ENCODE data around the gene SYT6.

SYT6 gene

DNA sequence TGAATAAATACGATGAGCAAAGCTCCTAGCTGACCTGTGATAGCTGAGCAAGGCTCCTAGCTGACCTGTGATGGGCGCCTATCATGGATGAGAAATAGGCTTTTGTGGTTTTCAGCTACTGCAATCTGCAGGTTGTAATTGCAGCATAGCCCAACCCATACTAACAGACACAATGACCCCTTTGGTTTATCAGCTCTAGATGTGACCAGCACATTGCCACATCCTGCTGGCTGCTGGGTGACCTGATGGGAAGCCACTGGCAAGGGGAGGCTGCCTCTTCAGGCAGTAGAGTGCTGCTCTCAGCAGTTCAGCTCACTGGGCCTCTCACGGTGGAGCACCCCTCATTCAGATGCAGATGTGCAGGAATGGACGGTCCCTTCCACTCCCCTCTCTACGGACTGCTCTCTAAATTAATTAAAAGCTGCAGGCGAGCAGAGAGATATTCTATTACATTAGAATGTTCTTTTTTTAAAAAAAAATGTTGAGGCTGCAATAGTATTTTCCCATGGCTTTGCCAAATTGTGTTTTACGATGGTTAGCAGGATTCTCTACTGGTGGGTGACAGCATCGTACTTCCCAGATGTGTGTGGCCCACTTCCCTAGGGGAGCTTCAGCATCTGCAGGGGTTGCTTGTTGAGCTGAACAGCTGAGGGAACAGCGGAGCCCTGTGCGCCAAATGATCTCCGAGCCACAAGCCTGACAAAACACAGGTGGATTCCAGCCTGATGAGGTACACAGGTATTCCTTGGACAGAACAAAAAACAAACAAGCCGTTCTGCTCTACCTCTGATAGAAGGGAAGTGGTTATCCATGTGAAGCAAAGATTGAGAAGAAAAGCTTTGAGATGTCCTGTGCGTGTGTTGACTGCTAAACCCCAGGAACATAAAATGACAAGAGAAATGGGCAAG is 65.0 kb downstream of the SYT6 start:
- TF ChIP-seq POLR2AphosphoS5 (IDR thresholded peaks at IDR 0.05; ENCODE audit: low read depth, low read length): no peak
- no peak for TF ChIP-seq POU2F2 (IDR thresholded peaks at IDR 0.05; ENCODE audit: low read depth, low read length)
- TF ChIP-seq POLR2A (IDR thresholded peaks at IDR 0.05; ENCODE audit: low read depth, low read length): no peak
- TF ChIP-seq SPI1 (IDR thresholded peaks at IDR 0.05; ENCODE audit: low read depth, low read length): no peak
- no peak for TF ChIP-seq TAF1 (IDR thresholded peaks at IDR 0.05; ENCODE audit: low read depth, low read length)
- TF ChIP-seq PAX5 (IDR thresholded peaks at IDR 0.05; ENCODE audit: insufficient read depth, low read length, severe bottlenecking): no peak
- no peak for FAIRE-seq
- no peak for DNase-seq (ENCODE audit: insufficient read length, low spot score)

DNA sequence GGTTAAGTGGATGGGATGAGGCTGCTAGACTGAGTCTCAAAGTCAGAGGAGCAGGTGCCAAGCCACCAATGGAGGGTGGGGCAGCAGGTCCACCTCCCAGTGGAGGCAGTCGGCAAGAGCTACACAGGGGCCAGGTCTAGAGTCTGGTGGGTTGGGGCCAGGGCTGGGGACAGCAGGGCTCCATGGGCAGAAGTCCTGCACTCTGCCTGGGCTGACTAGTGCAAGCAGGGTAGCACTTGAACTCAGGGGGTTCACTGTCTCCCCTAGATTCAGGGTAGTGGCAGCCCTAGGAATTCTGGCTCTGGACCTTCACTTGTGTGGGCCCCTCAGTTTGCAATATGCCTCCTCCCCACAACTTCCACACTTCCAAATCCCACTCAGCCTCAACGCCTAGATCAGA is 66.2 kb downstream of the SYT6 start:
- no peak for FAIRE-seq
- TF ChIP-seq PAX5 (IDR thresholded peaks at IDR 0.05; ENCODE audit: insufficient read depth, low read length, severe bottlenecking): no peak
- no peak for TF ChIP-seq POLR2AphosphoS5 (IDR thresholded peaks at IDR 0.05; ENCODE audit: low read depth, low read length)
- no peak for TF ChIP-seq TAF1 (IDR thresholded peaks at IDR 0.05; ENCODE audit: low read depth, low read length)
- no peak for TF ChIP-seq SPI1 (IDR thresholded peaks at IDR 0.05; ENCODE audit: low read depth, low read length)
- TF ChIP-seq POLR2A (IDR thresholded peaks at IDR 0.05; ENCODE audit: low read depth, low read length): no peak
- no peak for TF ChIP-seq POU2F2 (IDR thresholded peaks at IDR 0.05; ENCODE audit: low read depth, low read length)

DNA sequence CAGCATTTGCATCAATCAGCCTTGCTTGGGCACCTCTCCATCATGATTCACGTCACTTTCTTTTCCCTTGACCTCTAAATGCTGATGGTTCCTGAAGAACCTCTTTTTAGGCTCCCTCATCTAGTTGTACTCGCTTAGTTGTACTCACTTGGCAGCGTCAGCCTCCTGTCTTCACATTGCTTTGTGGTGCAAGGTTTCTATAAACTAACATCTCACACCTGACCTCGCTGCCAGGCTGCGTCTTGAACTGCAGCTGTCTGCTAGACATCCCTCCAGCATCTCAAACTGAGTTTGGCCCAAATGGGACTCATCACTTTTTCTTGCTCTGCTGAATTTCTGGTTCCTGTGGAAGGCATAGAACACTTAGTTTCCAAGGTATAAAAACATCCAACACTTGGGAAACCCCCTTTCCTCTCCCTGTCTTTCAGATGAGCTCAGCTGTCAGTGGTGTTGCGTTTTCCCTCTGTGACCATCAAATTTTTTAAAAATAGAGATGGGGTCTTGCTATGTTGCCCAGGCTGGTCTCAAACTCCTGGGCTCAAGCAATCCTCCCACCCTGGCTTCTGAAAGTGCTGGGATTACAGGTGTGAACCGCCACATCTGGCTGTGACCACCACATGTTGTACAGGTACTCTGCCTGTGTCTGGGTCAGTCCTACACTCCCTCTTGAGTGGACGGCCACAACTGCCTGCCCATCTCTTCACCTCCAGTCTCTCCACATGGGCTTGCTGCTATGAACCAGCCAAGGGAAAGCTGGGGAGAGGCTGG is 66.9 kb downstream of the SYT6 start:
- FAIRE-seq: no peak
- no peak for DNase-seq (ENCODE audit: insufficient read length, low spot score)
- TF ChIP-seq POLR2AphosphoS5 (IDR thresholded peaks at IDR 0.05; ENCODE audit: low read depth, low read length) (no peak), TAF1 (IDR thresholded peaks at IDR 0.05; ENCODE audit: low read depth, low read length) (no peak), PAX5 (IDR thresholded peaks at IDR 0.05; ENCODE audit: insufficient read depth, low read length, severe bottlenecking) (no peak), POLR2A (IDR thresholded peaks at IDR 0.05; ENCODE audit: low read depth, low read length) (no peak), POU2F2 (IDR thresholded peaks at IDR 0.05; ENCODE audit: low read depth, low read length) (no peak), SPI1 (IDR thresholded peaks at IDR 0.05; ENCODE audit: low read depth, low read length) (no peak)

More for the DNA sequence above, 66.2 kb downstream of the SYT6 start:
- no peak for DNase-seq (ENCODE audit: insufficient read length, low spot score)

DNA sequence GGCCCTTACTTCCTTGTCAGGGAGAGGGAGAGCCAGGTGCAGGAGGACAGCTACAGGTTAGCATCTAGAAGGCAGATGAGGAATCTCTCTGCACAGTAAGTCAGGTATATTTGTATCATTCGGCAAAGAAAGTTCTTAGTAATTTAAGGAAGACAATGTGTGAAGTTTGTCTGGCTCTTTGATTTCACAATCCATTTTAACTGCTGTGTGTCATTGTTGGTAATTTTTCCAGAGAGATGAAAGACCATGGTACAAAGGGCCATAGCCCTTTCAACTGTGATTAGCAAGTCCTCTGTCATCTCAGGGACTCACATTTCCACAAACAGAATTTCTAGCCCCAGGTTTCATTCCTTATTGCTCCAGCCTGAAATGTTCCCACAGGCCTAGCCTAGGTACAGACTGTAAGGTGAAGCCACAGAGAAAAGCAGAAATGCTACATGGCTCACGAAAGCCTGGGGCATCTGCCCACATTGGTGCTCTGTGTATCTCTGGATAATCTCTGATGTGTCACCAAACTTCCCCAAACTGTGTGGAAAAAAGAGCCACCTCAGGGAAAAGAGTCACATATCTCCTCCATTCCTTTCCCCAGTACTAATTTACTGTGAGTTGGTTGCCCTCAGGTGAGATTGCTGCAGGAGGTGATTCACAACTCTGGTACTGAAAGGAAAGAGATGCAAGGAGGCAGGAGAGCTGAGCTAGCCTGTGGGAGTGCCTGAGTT is 70.6 kb downstream of the SYT6 start:
- DNase-seq (ENCODE audit: insufficient read length, low spot score) (no peak), FAIRE-seq (no peak)
- TF ChIP-seq POU2F2 (IDR thresholded peaks at IDR 0.05; ENCODE audit: low read depth, low read length) (no peak), TAF1 (IDR thresholded peaks at IDR 0.05; ENCODE audit: low read depth, low read length) (no peak), POLR2A (IDR thresholded peaks at IDR 0.05; ENCODE audit: low read depth, low read length) (no peak), PAX5 (IDR thresholded peaks at IDR 0.05; ENCODE audit: insufficient read depth, low read length, severe bottlenecking) (no peak), SPI1 (IDR thresholded peaks at IDR 0.05; ENCODE audit: low read depth, low read length) (no peak), POLR2AphosphoS5 (IDR thresholded peaks at IDR 0.05; ENCODE audit: low read depth, low read length) (no peak)

DNA sequence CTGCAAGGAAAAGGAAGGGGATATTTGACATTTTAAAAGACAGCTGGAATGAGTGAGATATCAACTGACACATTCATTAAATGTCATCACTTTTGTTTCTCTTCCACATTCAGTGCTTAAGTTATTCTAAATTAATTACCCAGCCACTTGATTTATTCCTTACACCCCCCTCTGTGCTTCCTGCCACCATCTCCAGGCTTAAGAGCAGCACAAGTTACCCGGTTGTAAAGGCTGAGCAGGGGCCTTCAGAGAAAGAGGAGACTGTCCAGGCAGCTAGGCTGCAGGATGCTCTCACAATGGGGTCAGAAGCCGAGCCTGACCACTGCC is 71.4 kb downstream of the SYT6 start:
- TF ChIP-seq POLR2A (IDR thresholded peaks at IDR 0.05; ENCODE audit: low read depth, low read length) (no peak), POLR2AphosphoS5 (IDR thresholded peaks at IDR 0.05; ENCODE audit: low read depth, low read length) (no peak), SPI1 (IDR thresholded peaks at IDR 0.05; ENCODE audit: low read depth, low read length) (no peak), PAX5 (IDR thresholded peaks at IDR 0.05; ENCODE audit: insufficient read depth, low read length, severe bottlenecking) (no peak)
- no peak for FAIRE-seq
- DNase-seq (ENCODE audit: insufficient read length, low spot score): no peak

DNA sequence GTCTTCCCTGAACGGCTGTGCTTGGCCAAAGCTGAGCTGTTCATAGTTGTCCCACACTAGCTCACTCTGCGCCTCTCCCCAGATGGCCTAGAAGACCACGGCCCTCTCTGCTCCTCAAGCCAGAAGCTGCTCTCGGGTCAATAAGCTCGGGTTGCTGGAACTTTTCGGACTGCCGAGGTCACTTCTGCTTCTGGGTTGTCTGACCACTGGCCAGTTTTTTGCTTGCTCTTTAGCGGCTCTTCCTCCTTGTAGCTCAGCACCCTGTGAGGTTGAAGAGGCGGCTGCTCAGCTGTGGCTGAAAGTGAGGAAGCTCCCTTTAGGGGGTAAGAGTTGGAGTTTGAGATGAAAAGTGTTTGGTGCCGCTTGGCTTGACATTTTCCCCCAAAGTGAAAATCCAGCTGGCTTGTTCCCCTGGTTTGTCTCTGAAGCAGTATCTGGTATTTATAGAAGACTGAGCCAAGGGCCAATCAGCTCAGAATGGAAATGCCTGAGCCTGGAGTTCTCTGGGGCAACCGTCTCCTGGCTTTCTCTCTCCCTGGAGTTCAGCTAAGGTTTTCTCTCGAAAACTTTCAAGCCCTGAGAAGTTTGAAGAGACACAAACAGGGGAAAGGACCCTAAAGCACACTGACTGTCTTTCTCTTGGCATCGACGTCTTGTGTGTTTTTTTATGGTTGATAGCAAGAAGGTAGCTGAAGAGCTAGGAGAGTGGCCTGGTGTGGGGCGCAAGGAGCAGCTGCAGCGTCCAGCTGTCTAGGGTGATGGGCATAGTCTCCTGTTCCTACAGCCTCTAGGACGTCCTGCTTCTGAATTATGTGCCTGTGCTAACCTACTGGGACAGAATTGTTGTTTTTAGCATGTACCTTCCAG is 72.0 kb downstream of the SYT6 start:
- FAIRE-seq (no peak), DNase-seq (ENCODE audit: insufficient read length, low spot score) (no peak)
- no peak for TF ChIP-seq POLR2A (IDR thresholded peaks at IDR 0.05; ENCODE audit: low read depth, low read length)
- TF ChIP-seq PAX5 (IDR thresholded peaks at IDR 0.05; ENCODE audit: insufficient read depth, low read length, severe bottlenecking): no peak
- TF ChIP-seq SPI1 (IDR thresholded peaks at IDR 0.05; ENCODE audit: low read depth, low read length): no peak
- TF ChIP-seq POU2F2 (IDR thresholded peaks at IDR 0.05; ENCODE audit: low read depth, low read length): no peak
- TF ChIP-seq POLR2AphosphoS5 (IDR thresholded peaks at IDR 0.05; ENCODE audit: low read depth, low read length): no peak
- TF ChIP-seq TAF1 (IDR thresholded peaks at IDR 0.05; ENCODE audit: low read depth, low read length): no peak

DNA sequence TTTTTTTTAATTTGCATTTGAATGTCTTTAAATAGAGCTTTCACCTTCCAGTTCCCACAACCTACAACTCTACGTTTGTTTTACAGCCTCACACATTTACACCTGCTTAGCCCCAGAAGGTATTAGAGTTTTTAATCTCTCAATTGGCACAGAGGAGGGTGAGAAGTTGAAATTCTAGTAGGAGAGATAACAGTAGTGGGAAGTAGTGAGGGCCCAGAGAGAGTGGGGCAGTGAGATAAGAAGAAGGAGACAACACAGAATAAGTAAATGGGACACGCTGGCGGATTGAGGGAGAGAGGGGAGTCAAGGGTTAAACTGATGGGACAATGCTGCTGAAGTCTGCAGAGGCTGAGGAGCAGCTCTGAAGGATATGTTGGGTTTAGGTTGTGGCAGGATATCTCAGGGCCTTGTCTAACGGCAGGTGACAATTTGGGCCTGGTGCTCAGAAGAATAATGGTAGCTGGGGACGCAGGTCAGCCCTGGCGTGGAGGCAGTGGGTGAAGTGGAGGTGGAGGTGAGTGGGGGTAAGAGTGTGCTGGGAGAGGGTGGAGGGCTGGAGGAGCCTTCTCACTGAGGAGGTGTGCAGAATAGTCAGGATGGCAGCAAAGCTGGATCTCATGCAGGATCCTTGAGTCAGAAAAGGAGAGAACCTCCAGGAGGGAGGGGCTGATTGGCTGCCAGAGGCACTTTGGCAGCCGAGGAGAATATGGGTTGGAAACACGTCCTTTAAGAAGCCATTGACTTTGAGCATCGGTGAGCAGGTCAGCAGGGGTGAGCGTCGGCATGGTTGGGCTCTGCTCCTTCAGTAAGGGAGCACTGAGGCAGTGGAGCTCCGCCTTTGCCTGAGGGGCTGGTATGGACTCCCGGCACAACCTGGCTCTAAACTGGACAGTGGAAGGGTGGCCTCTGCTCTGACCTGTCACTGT is 72.9 kb downstream of the SYT6 start:
- FAIRE-seq (no peak), DNase-seq (ENCODE audit: insufficient read length, low spot score) (no peak)
- TF ChIP-seq POLR2A (IDR thresholded peaks at IDR 0.05; ENCODE audit: low read depth, low read length): no peak
- TF ChIP-seq SPI1 (IDR thresholded peaks at IDR 0.05; ENCODE audit: low read depth, low read length): no peak
- TF ChIP-seq PAX5 (IDR thresholded peaks at IDR 0.05; ENCODE audit: insufficient read depth, low read length, severe bottlenecking): no peak
